NCI-H1417 (cell line): Measurements from ENCODE around the gene HMGA1.

Experiments
- DNase-seq, 3 experiments: peaks; one replicate each; lab custom pipeline; 2025; lab: John Stamatoyannopoulos, UW

HMGA1 gene, protein sequence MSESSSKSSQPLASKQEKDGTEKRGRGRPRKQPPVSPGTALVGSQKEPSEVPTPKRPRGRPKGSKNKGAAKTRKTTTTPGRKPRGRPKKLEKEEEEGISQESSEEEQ

DNA sequence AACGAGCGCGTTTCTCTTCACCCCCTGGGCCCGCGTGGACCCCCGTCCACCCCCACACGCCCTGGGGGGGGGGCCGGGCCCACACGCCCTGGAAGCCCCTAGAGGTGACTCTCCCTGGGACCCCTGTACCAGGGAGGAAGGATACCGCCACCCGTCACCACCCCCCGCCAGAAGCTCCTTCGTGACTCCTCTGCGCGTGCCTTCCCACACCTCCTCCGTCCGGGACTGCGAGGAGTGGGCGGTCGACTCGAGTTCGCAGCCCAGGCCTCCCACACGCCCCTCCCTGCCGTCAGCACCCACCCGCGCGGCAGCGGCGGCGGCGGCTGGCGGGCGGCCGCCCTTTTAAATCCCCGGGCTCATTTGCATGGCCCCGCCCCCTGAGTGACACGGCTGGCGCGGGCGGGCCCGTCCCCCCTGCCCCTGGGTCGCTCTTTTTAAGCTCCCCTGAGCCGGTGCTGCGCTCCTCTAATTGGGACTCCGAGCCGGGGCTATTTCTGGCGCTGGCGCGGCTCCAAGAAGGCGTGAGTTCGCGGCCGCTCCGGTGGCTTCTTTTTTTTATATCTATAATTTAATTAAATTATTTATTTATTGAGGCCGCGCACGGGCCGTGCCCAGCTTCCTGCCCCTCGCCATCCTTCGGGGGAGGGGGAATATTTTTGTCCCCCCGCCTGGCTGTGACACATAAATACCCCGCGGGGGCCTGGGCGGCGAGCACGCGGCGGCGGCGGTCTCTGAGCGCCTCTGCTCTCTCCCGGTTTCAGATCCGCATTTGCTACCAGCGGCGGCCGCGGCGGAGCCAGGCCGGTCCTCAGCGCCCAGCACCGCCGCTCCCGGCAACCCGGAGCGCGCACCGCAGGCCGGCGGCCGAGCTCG is at the start of gene HMGA1:
HMGA1 (plus strand) TSS at position 431 of the 873 bp plus-strand sequence. CDS start 3,908 bp downstream, outside the sequence.
- DNase-seq = peak; percentile 87 to 94 (median 91)

DNA sequence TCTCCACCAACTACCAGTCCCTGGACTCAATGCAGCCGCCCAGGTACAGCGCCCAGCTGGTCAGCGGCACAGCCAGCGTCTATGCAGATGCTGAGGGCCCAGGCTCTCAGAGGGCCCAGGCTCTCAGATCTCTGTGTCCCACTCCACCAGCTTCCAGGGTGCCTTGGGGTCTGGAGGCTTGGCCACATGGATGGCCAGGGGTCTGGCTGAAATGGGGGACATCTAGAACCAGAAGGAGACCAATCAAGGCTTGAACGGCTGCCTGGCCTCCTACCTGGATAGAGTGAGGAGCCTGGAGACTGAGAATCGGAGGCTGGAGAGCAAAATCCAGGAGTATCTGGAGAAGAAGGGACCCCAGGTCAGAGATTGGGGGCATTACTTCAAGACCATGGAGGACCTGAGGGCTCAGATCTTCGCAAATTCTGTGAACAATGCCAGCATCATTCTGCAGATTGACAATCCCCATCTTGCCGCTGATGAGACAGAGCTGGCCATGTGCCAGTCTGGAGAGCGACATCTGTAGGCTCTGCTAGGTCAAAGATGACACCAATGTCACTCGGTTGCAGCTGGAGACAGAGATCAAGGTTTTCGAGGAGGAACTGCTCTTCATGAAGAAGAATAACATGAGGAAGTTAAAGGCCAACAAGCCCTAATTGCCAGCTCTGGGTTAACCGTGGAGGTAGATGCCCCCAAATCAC is 46.7 kb upstream of the HMGA1 start:
- DNase-seq = no peak

DNA sequence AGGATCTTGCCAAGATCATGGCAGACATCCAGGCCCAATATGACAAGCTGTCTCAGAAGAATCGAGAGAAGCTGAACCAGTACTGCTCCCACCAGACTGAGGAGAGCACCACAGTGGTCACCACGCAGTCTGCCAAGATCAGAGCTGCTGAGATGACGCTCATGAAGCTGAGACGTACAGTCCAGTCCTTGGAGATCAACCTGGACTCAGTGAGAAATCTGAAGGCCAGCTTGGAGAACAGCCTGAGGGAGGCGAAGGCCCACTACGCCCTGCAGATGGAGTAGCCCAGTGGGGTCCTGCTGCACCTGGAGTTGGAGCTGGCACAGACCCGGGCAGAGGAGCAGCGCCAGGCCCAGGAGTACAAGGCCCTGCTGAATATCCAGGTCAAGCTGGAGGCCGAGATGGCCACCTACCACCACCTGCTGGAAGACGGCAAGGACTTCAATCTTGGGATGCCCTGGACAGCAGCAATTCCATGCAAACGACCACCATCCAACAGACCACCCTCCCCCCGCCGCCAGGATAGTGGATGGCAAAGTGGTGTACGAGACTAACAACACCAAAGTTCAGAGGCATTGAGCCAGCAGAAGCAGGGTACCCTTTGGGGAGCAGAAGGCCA is 46.1 kb upstream of the HMGA1 start:
- DNase-seq = no peak

DNA sequence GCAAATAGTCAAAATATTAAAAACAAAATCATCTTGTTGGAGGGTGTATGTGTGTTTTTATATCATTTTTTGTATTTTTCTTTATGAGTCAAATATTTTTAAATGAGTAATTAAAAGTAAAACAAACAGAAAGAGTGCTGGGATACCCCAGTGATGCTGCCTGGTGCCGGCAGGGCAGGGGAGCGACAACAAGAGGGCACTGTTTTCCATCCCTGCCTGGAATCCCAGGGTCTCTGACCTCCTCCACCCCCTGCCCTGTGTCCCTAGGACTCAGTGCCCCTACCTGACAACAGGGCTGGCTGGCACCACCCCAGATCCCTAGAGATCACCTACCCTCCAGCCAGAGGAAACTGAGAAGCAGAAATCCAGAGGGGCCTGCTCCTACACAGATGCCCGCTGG is 41.9 kb upstream of the HMGA1 start:
- DNase-seq = no peak

DNA sequence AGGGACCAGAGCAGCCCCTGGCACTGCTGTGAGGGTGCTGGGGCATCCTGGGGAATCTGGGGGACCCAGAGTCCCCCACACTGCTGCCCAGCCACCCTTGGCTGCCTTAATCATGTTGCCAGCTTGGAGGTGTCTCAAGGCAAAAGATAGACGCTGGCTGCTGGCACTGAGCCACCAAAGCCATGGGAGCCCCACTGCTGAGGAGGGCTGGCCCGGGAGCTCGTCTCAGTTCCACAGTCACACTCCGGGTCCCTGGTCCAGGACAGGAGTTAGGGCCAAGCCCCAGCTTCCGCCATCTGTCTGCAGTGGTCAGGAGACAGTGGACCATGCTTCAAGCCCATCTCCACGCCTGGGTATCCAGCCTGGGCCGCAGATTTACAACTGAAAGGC is 41.0 kb upstream of the HMGA1 start:
- DNase-seq = no peak

DNA sequence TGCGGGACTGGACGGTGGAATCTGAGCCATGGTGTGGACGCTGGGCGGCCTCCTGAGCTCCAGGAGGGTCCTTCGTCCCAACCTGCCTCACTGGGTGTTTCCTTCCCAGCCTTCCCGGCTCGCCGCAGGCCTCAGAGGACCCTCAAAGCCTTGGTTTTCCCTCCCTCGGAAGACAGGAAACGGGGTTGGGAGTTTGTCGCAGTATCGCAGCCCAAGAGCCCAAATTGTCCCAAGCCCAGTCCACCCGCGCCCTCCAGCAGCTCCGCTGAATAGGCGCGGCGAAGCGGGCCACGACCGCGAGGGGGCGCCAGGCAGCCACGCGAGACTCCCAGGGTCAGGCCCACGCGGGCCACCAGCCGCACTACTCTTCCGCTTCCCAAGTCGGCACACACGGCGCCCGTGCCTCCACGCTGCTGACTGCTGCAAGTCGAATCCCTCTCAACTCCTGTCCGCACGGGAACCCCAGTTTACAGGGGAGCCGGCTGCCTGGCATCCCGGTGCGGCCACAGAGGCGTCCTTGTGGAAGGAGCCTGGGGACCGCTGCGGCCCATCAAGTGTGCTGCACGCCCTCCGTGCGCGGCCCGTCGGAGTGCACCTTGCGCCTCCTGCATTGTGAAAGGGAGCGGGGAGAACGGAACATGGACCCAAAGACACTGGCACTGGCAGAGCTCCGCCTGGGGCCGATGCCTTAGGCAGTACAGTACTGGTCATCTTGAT is 40.4 kb upstream of the HMGA1 start:
- DNase-seq = peak; percentile 60 to 76 (median 69)

DNA sequence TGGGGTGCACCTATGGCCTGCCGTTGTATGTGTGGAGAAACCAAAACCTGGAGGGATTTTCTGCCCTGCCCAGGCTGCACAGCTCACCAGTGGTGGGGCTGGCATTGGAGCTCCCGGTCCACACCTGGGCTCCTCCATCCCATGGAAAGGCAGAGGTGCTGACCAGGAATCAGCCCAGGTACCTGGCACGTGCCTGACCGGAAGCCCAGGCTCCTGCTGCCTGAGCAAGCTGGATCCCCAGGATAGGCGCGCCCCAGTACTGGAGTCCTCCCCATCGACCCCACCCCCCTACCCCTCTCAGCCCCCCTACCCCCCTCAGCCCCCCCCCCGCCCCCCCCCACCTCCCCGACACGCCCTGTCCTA is 39.9 kb upstream of the HMGA1 start:
- DNase-seq = no peak

DNA sequence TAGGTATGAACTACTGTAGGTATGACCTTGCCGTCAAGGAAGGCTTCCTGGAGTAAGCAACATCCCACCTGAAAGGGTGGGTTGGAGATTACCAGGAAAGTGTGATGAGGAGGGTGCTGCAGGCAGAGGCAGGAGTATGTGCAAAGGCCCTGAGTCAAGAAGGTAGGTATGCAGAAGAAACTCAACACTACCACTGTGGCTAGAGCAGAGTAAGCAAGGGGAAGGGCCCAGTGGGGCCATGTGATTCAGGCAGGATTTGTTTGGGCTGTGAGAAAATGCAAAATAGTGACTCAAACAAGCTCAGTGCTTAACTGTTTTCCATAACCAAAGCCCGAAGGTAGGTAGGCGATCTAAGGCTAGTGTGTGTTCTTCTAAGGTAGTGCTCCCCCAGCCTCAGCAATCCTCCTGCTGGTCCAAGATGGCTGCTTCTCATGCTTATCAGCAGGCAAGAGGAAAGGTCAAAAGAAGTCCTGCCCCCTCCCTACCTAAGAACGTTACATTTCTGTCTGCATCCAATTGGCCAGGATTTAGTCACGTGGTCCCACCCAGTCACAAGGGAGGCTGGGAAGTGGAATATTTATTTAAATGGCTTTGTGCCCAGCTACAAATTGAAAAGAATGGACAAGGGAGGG is 36.2 kb upstream of the HMGA1 start:
- DNase-seq = no peak

DNA sequence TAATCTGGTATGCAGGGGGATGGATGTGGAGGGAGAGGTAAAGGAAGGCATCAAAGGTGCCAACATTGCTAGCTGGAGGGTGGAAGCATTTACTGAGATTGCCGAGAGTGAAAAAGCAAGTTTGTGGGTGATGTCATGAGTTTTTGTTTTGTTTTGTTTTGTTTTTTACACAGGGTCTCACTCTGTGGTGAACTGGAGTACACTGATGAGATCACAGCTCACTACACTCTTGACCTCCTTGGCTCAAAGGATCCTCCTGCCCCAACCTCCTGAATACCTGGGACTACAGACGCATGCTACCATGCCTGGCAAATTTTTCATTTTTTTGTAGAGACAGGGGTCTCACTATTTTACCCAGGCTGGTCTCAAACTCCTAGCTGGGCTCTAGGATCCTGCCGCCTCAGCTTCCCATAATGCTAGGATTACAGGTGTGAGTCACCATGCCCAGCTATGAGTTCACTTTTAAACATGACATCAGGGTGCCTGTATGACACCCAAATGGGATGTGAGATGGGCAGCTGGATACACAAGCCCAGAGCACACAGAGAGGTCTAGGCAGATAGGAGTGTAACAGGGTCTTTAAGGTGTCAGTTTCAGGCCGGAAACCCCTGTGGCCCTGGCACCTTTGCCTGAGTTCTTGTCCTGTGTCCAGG is 35.1 kb upstream of the HMGA1 start:
- DNase-seq = no peak

DNA sequence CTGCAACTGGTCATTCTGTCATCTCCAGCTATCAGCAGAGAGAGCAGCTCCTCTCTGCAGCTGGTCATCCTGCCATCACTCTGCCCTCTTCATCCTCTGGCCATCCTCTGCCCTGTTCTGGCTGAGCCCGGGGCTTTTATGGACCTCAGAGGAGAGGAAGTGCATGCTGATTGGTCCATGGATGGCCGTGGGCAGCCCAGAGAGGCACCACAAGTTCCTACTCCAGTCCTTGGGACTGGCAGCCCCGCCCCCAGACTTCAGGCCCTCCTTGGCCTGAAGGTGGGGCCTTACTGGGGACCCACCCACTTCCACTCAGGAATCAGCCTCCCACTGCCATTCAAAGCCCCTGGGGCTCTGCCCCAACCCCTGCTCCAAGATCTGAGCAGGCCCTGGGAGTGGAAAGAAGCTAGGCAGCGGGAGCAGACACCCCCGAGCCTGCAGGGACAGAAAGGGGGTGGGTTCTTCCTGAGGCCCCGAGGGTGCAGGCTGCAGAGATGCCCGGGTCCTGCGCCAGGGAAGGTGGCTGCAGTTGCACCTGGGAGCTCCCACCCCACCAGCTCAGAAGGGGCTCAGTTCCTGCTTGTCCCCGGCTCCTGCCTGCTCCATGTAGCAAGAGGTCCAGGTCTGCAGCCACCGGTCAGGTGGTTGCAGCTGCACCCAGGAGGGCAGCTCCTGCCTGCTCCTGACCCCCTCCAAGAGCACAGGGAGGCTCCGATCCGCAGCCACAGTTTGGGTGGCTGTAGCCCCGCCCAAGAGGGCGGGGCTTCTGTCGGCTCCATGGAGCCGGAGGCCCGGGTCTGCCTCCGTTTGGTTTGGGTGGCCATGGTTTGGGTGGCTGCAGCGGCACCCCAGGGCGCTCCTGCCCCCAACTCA is 34.1 kb upstream of the HMGA1 start:
- DNase-seq = no peak

DNA sequence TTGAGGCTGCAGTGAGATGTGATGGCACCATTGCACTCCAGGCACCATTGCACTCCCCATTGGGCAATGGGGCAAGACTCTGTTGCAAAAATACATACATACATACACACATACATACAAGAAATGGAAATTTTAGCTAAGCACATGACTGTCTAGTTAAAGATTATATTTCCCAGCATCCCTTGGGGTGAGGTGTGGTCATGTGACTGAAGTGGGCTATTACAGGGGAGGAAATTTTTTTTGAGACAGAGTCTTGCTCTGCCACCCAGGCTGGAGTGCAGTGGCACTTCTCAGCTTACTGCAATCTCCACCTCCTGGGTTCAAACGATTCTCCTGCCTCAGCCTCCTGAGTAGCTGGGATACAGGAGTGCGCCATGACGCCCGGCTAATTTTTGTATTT is 32.0 kb upstream of the HMGA1 start:
- no peak for DNase-seq

DNA sequence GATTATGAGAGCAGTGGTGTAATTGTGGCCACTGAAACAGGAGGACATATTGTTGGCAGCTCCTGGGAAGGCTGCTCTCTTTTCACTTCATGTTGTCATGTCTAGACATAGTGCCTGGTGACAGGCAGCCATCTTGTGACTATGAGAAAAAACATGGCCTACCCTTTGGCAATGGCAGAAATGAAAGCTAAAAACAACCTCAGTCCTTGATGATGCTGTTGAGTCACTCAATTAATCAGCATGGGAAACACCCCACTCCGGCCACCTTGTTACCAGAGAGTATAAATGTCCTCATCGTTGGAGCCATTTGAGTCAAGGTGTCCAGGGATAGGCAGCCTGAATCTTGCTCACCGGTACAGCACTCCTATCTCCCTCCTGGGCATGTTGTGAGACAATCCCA is 31.2 kb upstream of the HMGA1 start:
- DNase-seq = no peak

DNA sequence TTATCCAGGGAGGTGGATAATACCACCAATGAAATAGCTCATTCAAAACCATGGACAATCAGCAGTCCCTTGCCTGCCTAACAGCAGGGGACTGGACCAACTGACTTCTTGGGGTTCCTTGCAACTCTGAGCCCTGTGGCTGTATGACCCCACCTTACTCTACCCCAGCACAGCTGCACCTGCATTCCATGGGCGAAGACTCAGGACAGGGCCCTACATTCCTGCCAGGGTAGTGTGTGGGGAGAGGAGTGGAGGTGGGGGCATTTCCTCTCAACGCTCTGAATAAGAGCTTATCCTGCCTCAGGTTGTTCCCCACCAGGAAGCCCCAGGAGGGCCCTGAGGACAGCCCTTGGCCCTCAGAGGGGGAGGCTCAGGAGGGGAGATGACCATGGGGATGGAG is 30.8 kb upstream of the HMGA1 start:
- no peak for DNase-seq

DNA sequence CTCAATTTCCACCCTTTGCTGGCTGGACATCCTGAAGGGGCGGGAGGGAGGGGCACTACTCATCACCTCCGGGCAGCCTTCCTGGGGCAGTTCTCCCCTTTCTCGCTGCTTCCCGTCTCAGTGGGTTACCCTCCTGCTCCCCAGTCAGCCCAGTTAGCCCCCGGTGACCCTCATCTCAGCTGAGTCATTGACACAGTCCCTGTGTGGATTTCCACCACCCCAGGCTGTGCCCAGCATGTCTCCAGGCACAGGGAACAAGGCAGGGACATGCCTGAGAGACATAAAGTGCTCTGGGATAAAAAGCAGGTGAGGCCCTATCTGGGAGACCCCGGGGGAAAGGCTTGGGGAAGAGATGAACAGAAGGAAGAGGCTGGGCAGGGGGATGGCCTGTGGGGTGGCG is 29.9 kb upstream of the HMGA1 start:
- no peak for DNase-seq

DNA sequence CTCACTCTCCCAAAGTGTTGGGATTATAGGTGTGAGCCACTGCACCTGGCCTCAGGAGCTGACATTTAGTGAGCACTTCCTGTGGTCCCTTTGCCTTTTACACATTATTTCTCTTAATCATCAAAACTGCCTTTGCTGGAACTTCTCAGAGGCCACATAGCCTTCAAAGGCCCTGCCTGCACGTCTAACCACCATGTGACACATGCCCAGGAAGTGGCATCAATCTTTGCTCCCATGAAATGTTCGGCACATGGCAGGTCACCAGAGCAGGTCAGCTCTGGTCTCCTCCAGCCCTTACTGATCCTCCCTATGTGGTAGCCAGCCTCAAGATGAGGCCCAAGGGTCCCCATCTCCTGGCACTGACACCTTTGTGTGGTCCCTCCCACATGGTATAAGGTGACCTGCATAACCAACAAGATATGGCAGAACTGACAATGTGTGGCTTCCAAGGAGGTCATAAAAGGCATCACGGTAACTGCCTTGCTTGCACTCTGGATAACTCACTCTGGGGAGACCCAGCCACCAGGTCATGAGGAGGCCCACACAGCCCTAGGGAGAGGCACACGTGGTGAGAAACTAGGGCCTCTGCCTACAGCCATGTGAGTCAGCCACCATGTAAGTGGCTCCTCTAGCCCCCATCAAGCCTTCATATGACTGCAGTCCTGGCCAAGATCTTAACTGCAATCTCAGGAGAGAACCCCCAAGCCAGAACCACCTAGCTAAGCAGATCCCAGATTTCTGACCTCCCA is 28.8 kb upstream of the HMGA1 start:
- no peak for DNase-seq

DNA sequence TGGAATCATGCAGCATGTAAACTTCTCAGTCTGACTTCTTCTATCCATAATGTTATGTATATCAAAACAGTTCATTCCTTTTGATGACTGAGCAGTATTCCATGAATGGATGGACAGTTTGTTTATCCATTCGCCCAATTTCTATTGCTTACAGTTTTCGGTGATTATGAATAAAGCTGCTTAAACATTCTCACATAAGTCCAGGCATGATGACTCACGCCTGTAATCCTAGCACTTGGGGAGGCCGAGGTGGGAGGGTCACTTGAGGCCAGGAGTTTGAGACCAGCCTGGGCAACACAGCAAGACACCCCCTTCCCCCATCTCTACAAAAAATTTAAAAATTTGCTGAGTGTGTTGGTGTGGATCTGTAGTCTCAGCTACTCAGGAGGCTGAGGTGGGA is 22.9 kb upstream of the HMGA1 start:
- no peak for DNase-seq

DNA sequence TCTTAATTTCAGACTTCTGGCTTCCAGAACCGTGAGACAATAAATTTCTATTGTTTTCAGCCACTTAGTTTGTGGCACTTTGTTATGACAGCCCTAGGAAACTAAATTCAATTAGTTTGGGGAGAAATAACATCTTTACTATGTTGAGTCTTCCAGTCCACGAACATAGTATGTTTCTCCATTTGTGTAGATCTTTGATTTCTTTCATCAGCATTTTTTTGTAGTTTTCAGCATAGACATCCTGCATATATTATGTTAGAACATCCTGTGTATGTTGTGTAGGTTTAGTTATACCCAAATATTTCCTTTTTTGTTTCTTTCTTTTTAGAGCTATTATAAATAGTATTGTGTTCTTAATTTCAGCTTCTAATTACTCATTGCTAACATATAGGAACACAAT is 18.0 kb upstream of the HMGA1 start:
- DNase-seq = no peak

DNA sequence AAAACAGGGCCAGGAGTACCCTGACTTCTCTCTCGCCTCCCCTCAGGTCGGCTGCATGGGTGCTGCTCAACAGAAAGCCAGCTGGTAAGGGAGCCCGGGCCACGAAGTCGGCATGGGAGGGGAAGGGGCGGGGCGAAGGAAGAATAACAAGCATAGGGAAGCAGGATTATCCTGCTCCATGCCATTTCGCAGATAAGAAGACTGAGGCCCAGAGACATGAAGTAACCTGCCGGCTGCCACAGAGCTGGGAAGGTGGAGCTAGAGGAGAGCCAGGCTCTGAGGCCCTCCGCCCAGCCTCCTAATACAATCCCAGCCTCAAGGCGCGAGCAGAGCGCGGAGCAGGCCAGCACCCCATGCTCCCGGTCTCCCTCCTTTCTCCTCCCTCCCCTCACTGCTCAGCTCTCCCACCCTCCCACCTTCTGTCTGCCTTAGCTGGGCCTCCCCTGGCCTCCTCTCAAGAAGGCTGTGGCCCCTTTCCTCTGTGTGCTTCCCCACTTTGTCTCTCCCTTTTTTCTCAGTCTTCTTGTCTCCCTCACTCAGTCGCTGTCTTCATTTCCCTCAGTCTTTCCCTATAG is 13.2 kb upstream of the HMGA1 start:
- no peak for DNase-seq
